Thyroid gland (tissue), 4 donors: Measurements from ENCODE around the gene SMARCA4.

ENCODE experiments used
- CTCF ChIP-seq, 6 experiments: fragments of 200-600 bp in 3 of 6; fragments of 450-650 bp in 3 of 6; sonication (generic) in 3 of 6; IDR thresholded peaks; one replicate each; pipeline ENCODE4 v1.5.1; 2016 to 2019; ENCODE audit warnings: antibody characterized with exemption in 6 of 6, mild to moderate bottlenecking in 2 of 6, inconsistent platforms in 1 of 6, moderate library complexity in 1 of 6
- POLR2A ChIP-seq, 2 donors: fragments of 450-650 bp; IDR thresholded peaks; one replicate each; pipeline ENCODE4 v1.6.1; 2017; ENCODE audit warnings: antibody characterized with exemption in 2 of 2, mild to moderate bottlenecking in 2 of 2, moderate library complexity in 1 of 2

GRCh38 chr19:11018179-11018578 is 57.3 kb downstream of the SMARCA4 start:
- TF ChIP-seq CTCF (IDR thresholded peaks at IDR 0.05) = no peak
- no peak for TF ChIP-seq POLR2A (IDR thresholded peaks at IDR 0.05)
